MCF 10A (cell line): Measurements from ENCODE around the gene NOTCH4. TPM values are rescaled to one million over a fixed set of nuclear protein-coding genes. Genes with fewer than 3 reads are reported as not detected.
"Not testable (repeated sequence)": the region's sequence is repeated elsewhere in the genome, so short reads cannot be mapped to it uniquely, and the experiment has no call there.

Experiments used
- Bru-seq: library from RNA; stranded (reverse); fragments of 400-500 nt; gene quantifications from one replicate; lab custom pipeline; 2021; lab: Mats Ljungman, UMichigan
- BruChase-seq, 2 experiments: library from RNA; stranded (reverse); fragments of 400-500 nt; gene quantifications; one replicate each; lab custom pipeline; 2021; lab: Mats Ljungman, UMichigan
- BruUV-seq: library from RNA; stranded (reverse); fragments of 400-500 nt; replicated peaks from 2 replicates; lab custom pipeline; 2021; lab: Mats Ljungman, UMichigan
- CTCF ChIA-PET: fragments of 300-600 bp; sonication (Branson Sonifier 250); formaldehyde crosslinking; extraction: SDS; loops from one replicate; lab custom pipeline; 2021; ENCODE audit warnings: antibody characterized with exemption, inconsistent platforms; lab: Yijun Ruan, JAX
- POLR2A ChIA-PET: fragments of 300-600, 350-650 bp; sonication (Branson Sonifier 250); formaldehyde crosslinking; extraction: SDS; loops from one replicate; lab custom pipeline; 2020; ENCODE audit warnings: antibody characterized with exemption, inconsistent platforms; lab: Yijun Ruan, JAX
- DNase-seq: peaks from one replicate; pipeline ENCODE4 v3.0.0-alpha.2; 2018; ENCODE audit not compliant: unreplicated experiment
- H3K27ac Mint-ChIP-seq: one replicate; pipeline ENCODE4 v1.8.0; 2022; ENCODE audit warnings: mild to moderate bottlenecking, low read depth, mixed read lengths; ENCODE audit not compliant: unreplicated experiment
- H3K27me3 Mint-ChIP-seq: one replicate; pipeline ENCODE4 v1.8.0; 2022; ENCODE audit warnings: mixed read lengths; ENCODE audit not compliant: insufficient read depth, unreplicated experiment
- H3K36me3 Mint-ChIP-seq: one replicate; pipeline ENCODE4 v1.8.0; 2022; ENCODE audit warnings: mild to moderate bottlenecking, moderate library complexity, mixed read lengths; ENCODE audit not compliant: insufficient read depth, unreplicated experiment
- H3K4me1 Mint-ChIP-seq: one replicate; pipeline ENCODE4 v1.8.0; 2022; ENCODE audit warnings: mixed read lengths; ENCODE audit not compliant: insufficient read depth, unreplicated experiment
- H3K4me3 Mint-ChIP-seq: one replicate; pipeline ENCODE4 v1.8.0; 2022; ENCODE audit warnings: mild to moderate bottlenecking, moderate library complexity, mixed read lengths; ENCODE audit not compliant: unreplicated experiment
- H3K9me3 Mint-ChIP-seq: one replicate; pipeline ENCODE4 v1.8.0; 2022; ENCODE audit warnings: mixed read lengths; ENCODE audit not compliant: unreplicated experiment
- intact Hi-C: fragments of 100-400 bp; cut with micrococcal nuclease; formaldehyde crosslinking; loops from 2 replicates; pipeline ENCODE4 v1.14.1; 2022
- long read RNA-seq: library from polyadenylated mRNA; stranded (forward); transcript quantifications from one replicate; pipeline ENCODE4 v2.0.0, GENCODE V29; 2022
- total RNA-seq: library from RNA; stranded (reverse); gene quantifications from 2 replicates; pipeline ENCODE4 v1.2.3, GENCODE V29; 2022
- TF ChIP-seq, protein P1 (sequence below): fragments of 200-600 bp; IDR thresholded peaks from one replicate; pipeline ENCODE4 v1.8.0; 2022; ENCODE audit warnings: antibody characterized with exemption, mild to moderate bottlenecking; ENCODE audit not compliant: unreplicated experiment

Gene NOTCH4
- total RNA-seq, result not detected in 2 replicates
- Bru-seq, nascent RNA, result percentile 9 among the genes with signal in this experiment
- BruChase-seq, experiment 1, labeled RNA remaining after a 6-hour chase, result percentile 4 among the genes with signal in this experiment
- percentile 6 among the genes with signal in this experiment for BruChase-seq, experiment 2, labeled RNA remaining after a 2-hour chase
- long read RNA-seq, result 0 reads

DNA sequence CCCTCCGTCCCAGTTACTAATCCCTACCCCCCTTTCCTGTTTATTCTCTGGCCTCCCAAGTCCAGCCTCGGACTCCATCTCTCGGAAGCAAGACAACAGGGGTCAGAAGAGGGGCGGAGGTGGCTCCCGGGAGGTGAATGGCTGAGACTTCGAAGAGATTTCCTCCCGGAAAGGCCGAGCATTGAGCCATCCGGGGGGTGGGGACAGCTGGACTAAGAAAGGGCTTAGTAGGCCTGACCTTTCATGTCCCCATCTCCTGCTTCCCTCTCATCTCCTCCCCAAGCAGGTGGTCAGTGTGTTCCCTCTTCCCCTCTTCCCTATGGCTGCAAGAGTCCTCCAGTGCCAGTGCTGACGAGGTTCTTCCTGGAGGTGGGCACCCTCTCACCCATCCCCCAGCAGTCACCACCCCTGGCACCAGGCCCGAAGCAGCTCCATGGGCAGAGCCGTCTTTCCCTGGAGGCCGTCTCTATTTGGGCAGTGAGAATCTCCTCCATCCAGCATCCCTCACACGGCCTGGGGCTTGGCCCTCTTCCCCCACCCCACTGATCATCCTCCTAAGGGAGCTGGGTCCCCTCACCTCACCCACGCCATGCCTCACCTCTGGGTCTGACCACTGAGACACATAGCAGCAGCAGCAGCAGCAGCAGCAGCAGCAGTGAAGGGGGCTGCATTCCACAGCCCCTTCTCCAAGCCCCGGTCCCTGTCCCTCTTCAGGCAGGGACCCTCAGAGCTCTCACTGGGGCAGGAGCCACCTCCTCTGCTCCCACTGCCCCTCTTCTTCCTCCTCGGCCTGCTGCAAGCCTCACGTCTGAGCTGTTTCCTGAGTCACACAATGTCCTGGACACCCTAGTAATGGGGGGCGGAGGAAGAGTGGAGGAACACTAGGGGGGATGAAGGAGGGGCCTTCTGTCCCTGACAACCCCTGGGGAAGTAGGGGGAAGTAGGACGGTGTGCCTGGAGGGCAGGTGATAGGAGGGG is at the start of gene NOTCH4:
Gene NOTCH4, minus strand, starts transcription at position 810 of the 978 bp plus-strand sequence. Its CDS starts 139 bp downstream, at position 671.
- Mint-ChIP-seq H3K27me3 (peaks cover 38% of the 10 kb centered on the region), H3K4me1 (peaks cover 5% of the 10 kb centered on the region), H3K27ac (no peak within 1 kb of the TSS), H3K4me3 (no peak within 1 kb of the TSS), H3K36me3 (no peaks in the 10 kb centered on the region), H3K9me3 (no peaks in the 10 kb centered on the region)
- intact Hi-C loops, result no loop called here
- CTCF ChIA-PET, result interaction anchor here (0.6 to 1.0 kb wide), 2 partner anchors 21 to 543 kb away, joined by 3 to 6 read pairs; partner anchors contain the start of gene LY6G5C
- TF ChIP-seq, protein P1, sequence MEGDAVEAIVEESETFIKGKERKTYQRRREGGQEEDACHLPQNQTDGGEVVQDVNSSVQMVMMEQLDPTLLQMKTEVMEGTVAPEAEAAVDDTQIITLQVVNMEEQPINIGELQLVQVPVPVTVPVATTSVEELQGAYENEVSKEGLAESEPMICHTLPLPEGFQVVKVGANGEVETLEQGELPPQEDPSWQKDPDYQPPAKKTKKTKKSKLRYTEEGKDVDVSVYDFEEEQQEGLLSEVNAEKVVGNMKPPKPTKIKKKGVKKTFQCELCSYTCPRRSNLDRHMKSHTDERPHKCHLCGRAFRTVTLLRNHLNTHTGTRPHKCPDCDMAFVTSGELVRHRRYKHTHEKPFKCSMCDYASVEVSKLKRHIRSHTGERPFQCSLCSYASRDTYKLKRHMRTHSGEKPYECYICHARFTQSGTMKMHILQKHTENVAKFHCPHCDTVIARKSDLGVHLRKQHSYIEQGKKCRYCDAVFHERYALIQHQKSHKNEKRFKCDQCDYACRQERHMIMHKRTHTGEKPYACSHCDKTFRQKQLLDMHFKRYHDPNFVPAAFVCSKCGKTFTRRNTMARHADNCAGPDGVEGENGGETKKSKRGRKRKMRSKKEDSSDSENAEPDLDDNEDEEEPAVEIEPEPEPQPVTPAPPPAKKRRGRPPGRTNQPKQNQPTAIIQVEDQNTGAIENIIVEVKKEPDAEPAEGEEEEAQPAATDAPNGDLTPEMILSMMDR, result no peak
- no peak for DNase-seq
- POLR2A ChIA-PET, result no interaction called here
- BruUV-seq, result no TSS peak

- Mint-ChIP-seq H3K36me3 (no peaks in the 10 kb centered on the region), H3K27ac (no peak overlapping the region)
- POLR2A ChIA-PET, result no interaction called here
Measured at GRCh38 chr6:32271429-32271828, 47.6 kb upstream of the NOTCH4 start.

GRCh38 chr6:32268459-32268858 is 44.6 kb upstream of the NOTCH4 start:
- H3K9me3 Mint-ChIP-seq, intact Hi-C loops, H3K4me1 Mint-ChIP-seq, H3K27ac Mint-ChIP-seq, BruUV-seq, H3K4me3 Mint-ChIP-seq, H3K36me3 Mint-ChIP-seq, POLR2A ChIA-PET, DNase-seq: not testable (repeated sequence)
- peaks cover 27% of the 10 kb centered on the region for H3K27me3 Mint-ChIP-seq
- CTCF ChIA-PET, result interaction anchor here (1.0 to 1.8 kb wide), 2 partner anchors 13 to 24 kb away, joined by 3 to 7 read pairs; no protein-coding TSS in a partner anchor

More at GRCh38 chr6:32271429-32271828, 47.6 kb upstream of the NOTCH4 start:
- DNase-seq, result no peak
- CTCF ChIA-PET, result interaction anchor here (1.0 to 1.1 kb wide), 2 partner anchors 9 to 515 kb away, joined by 3 read pairs; no protein-coding TSS in a partner anchor
- TF ChIP-seq, protein P1, result no peak
- peaks cover 44% of the 10 kb centered on the region for H3K27me3 Mint-ChIP-seq
- H3K9me3 Mint-ChIP-seq, result no peaks in the 10 kb centered on the region
- no TSS peak for BruUV-seq
- H3K4me3 Mint-ChIP-seq, result no peak overlapping the region
- H3K4me1 Mint-ChIP-seq, result no peaks in the 10 kb centered on the region
- intact Hi-C loops, result no loop called here

- H3K4me1 Mint-ChIP-seq, result no peaks in the 10 kb centered on the region
- ChIA-PET POLR2A (no interaction called here), CTCF (interaction anchor here (1.8 to 2.3 kb wide), 2 partner anchors 11 to 22 kb away, joined by 6 to 7 read pairs; no protein-coding TSS in a partner anchor)
- no peaks in the 10 kb centered on the region for H3K36me3 Mint-ChIP-seq
- no peak overlapping the region for H3K27ac Mint-ChIP-seq
- intact Hi-C loops, result no loop called here
- no peak overlapping the region for H3K4me3 Mint-ChIP-seq
- TF ChIP-seq, protein P1, result no peak
- no TSS peak for BruUV-seq
- H3K27me3 Mint-ChIP-seq, result peaks cover 19% of the 10 kb centered on the region
- H3K9me3 Mint-ChIP-seq, result peaks cover 3% of the 10 kb centered on the region
- no peak for DNase-seq
Measured at GRCh38 chr6:32267035-32267434, 43.2 kb upstream of the NOTCH4 start.

DNA sequence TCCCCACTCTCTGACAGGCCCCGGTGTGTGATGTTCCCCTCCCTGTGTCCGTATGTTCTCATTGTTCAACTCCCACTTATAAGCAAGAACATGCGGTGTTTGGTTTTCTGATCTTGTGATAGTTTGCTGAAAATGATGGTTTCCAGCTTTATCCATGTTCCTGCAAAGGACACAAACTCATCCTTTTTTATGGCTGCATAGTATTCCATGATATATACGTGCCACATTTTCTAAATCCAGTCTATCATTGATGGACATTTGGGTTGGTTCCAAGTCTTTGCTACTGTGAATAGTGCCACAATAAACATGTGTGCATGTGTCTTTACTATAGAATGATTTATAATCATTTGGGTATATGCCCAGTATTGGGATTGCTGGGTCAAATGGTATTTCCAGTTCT is 33.4 kb upstream of the NOTCH4 start:
- POLR2A ChIA-PET, H3K9me3 Mint-ChIP-seq, H3K4me3 Mint-ChIP-seq, intact Hi-C loops, H3K36me3 Mint-ChIP-seq, H3K27ac Mint-ChIP-seq, DNase-seq, BruUV-seq, H3K4me1 Mint-ChIP-seq: not testable (repeated sequence)
- peaks cover 52% of the 10 kb centered on the region for H3K27me3 Mint-ChIP-seq
- CTCF ChIA-PET, result interaction anchor here (1.1 to 3.9 kb wide), 2 partner anchors 8 to 12 kb away, joined by 5 to 34 read pairs; no protein-coding TSS in a partner anchor
